ELF-1 (cell line): ENCODE measurements around the gene AP2M1.
A peak's percentile ranks its signal among the peaks of the same experiment; 100 is the strongest.
"Not testable (repeated sequence)": the region's sequence is repeated elsewhere in the genome, so short reads cannot be mapped to it uniquely, and the experiment has no call there.

Experiments used
- DNase-seq: peaks from one replicate; pipeline ENCODE4 v3.0.0-alpha.2; 2016; ENCODE audit warnings: low read depth, low spot score

AP2M1 gene

GRCh38 chr3:184156522-184156955 lies 18.1 kb upstream of the AP2M1 start:
- peak; percentile 71 for DNase-seq

DNA sequence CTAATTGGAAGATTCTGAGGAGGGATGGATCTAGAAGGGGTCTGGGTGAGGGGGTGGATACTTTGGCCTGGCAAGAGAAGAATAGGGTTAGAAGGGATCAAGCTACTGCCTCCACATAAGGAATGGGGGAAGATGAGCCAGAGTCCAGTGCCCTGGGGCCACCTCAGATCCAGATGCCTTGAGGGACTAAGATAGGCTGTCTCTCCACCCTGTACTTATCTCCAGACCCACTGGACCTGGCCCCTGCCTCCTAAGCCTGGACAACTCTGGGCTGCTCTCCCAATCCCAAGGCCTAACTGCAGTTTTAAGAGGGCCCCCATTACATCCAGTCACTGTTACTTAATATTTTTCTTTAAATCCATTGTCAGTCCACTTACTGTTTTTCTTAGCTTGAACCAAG lies 17.4 kb upstream of the AP2M1 start:
- no peak for DNase-seq

DNA sequence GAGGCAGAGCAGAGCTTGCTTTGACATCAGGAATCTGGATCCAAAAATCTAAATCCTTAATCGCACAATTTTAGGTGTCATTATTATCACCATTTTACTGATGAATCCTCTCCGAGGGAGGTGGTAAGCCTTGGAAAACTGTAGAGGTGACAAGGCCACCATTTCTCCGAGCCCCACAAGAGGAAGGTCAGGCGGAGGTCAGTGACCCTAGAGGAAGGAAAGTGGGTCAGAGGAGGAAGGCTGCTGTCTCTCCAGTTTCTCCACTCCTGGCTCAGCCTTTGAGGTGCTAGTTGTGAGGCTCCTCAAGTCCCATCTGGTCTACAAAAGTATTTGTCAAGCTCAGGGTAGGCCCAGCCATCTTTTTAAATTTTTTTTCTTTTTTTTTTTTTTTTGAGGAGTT lies 16.3 kb upstream of the AP2M1 start:
- no peak for DNase-seq

- DNase-seq, result no peak
These were observed 14.2 kb upstream of the AP2M1 start for GRCh38 chr3:184160456-184160855.

GRCh38 chr3:184162571-184163070 lies 12.0 kb upstream of the AP2M1 start:
- DNase-seq, result not testable (repeated sequence)

- no peak for DNase-seq
These were observed 9.9 kb upstream of the AP2M1 start for GRCh38 chr3:184164648-184165330.

GRCh38 chr3:184165543-184165942 lies 9.1 kb upstream of the AP2M1 start:
- no peak for DNase-seq

DNA sequence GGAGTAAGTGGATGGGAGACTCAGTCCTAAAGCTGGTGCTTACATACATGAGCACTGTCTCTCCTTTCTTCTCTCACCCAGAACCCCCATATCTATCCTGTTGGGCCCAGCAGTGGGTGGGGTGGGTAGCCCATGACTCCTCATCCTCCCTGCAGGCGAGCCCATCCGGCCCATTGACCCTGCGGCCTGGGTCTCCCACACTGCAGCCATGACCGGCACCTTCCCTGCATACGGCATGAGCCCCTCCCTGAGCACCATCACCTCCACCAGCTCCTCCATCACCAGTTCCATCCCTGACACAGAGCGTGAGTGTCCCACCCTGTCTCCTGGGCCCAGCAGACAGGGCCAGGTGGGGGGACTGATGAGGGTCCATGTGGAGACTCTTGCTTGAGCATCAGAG lies 8.0 kb upstream of the AP2M1 start:
- no peak for DNase-seq

DNA sequence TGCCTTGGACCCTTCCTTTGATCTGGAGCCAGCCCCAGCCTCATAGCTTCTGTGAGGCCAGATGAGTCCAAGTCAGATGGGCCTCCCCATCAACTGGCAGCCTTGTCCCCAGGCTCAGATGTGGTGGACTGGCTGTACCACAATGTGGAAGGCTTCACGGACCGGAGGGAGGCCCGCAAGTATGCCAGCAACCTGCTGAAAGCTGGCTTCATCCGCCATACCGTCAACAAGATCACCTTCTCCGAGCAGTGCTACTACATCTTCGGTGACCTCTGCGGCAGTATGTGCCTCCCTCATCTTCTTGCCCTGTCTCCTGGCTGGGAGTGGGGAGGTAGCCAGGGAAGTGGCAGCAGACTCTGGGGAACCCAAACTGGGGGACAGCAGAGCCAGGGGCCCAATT lies 6.9 kb upstream of the AP2M1 start:
- DNase-seq, result no peak

DNA sequence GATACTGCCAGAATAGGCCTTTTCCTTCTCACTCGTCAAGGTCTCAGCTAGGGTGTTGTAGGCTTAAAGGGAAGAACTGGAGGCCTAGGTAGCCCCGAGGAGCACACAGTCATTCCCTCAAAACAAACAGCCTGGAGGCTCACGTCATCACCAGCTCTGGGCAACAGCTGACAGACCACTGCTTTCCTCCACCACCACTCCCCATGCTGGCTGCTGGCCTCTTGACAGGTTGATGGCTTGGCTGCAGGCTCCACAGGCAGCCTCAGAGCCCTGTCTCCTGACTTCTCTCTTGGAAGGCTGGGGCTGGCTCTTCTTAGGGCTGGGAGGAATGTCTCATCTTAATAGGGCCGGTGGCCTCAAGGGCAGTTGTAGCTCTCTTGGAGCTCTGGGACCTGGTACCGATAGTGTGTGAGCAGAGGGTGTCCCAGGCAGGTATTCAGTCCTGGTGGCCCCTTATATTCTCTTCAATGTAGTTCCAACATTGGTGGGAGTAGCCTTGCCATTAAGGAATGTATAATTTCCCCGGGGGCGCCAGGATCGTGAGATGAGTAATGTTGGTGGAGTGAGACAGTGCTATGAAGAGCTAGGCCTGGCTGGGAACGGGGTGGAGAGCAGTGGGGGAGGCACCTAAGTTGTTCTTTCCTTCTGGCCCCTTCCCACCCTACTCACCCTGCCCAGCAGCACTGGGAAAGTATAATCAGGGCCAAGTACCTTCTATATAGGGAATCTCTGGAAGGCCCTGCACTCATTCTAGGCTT lies 6.1 kb upstream of the AP2M1 start:
- DNase-seq, result no peak

- DNase-seq, result peak; percentile 23
These were observed 4.5 kb upstream of the AP2M1 start for GRCh38 chr3:184169896-184170875.

- peak; percentile 68 for DNase-seq
These were observed 3.1 kb upstream of the AP2M1 start for GRCh38 chr3:184171562-184171961.

DNA sequence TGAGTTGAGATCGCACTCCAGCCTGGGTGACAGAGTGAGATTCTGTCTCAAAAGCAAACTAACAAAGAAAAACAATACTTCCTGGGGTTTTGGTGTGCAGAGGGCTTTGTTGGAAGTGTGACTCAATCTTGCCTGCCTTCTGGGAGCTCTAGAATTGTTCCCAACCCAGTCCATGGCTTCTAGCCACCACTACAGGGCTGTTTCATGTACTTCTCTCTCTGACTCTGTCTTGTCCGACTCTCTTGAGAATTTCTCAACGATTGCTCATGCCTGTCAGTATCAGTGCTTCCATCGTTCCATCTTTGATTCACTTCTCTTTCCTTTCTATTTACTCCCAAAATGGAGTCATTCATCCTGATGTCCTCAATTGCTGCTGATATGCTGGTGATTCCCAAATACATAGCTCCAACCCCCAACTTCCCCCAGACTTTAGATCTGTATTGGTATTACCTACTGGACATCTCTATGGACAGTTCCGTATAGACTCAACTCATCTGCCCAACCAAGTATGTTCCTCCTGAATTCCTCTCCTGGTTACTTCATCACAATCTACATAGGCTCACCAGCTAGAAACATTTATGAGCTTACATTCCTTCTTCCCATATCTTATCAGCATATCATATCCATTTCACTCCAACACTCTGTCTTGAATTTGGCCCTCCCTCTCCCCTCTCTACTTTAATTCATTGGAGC lies 1.8 kb upstream of the AP2M1 start:
- no peak for DNase-seq

- no peak for DNase-seq
These were observed 1.3 kb upstream of the AP2M1 start for GRCh38 chr3:184173374-184173722.

- no peak for DNase-seq
These were observed 390 bp upstream of the AP2M1 start for GRCh38 chr3:184174284-184174645.

DNA sequence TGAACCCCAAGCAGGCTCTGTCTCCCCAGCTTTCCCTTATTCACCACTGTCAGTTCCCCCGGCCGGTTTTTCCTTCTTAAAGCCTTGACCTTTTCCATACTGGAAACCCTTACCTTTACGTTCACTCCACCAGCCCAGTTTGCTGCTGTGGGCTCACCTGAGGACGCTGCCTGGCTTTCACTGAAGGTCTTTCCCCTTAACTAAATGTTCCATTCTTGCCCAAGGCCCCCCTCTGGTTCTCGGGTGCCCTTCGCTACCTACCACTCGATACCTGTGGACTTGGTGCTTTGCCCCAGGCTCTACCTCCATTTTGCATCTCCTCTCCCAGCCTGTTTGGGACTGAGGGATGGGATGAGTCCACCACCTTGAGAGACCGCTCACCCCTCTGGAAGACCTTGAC lies 851 bp downstream of the AP2M1 start:
- DNase-seq, result peak; percentile 38

DNA sequence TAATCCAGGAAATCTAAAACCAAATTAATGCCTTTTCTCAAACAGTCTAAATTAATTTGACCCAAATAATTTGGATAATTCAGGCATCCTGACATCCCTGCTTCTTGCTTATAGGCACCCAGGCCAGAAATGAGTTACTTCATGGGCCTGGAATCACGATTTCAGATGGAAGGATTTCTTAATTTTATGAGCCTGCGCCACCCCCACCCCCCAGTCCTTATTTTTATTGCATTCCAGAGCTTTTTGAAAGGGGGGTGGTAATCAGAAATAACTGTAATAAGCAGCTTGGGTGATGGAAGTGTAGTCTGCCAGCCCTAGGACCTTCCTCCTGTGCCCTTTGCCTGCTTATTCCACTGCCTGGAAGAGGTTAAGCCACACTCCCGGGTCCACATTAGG lies 1.3 kb downstream of the AP2M1 start:
- DNase-seq, result no peak

DNA sequence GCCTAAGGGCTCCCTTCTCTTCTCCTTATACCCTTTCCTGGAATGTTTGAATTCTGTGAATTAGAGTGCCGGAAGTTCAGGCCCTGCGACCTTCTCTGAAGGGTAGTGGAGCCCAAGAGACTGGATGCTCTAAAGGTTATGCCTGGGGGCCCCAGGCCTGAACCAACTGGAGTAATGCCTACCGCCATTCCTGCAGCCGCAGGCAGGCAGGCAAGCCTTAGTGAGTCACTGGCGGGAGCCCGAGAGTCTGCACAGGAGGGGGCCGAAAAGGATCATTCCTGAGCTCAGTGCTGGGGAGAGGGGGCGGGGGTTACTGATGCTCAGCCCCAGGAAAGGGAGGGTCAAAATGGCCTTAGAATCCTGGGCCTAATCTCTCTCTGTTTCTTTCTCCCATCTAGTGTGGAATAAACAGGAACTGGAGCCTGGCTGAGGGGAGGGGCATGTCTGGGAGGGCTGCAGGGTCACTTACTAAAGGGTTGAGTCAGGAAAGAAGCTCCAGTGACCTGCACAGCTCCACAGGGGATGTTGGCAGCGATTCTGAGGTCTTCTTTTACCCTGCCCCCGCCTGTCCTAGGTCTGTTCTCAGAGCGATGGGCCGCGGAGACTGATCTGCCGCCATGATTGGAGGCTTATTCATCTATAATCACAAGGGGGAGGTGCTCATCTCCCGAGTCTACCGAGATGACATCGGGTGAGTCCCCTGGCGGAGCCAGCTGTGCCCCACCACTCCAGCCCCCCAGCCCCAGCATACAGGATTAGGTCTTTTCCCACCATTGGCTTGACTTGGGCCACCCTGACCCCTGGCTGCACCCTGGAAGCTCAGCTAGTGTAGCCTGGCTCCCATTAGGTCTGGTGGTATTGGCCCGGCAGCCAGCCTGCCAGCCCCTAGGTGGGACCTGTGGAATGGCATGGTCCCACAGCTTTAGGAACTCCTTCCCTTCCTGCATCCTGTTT lies 2.0 kb downstream of the AP2M1 start:
- peak; percentile 97 for DNase-seq

GRCh38 chr3:184177331-184177731 lies 2.7 kb downstream of the AP2M1 start:
- peak; percentile 90 for DNase-seq

DNA sequence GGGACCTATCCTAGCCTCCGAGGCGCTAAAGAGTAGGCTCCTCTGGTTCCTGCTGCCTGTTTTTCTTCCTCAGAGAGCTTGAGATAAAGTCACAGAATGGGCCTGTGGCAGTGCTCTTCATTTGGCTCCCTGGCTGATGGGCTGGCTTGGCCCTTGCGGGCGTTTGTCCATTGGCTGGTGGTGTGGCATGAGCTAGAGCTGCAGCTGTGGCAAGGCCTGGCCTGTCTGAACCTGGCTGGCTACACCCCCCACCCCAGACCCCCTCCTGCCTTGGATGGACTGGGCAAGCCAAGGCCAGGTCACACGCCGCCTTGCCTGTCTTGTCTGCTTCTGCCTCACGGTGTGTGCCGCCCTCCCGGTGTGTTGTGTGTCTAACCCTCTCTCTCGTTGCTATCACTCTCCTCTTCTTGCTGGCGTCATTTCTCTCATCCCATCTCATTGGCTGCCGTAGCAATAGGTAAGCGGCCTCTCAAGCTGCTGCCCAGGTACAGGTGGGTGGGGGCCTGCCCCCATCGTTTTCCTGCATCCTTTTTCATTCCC lies 3.2 kb downstream of the AP2M1 start:
- DNase-seq, result no peak
